ENCODE measurements around the gene HPCAL1.

- TF ChIP-seq CTCF (IDR thresholded peaks at IDR 0.05; ENCODE audit: insufficient read depth, low read length, poor library complexity, severe bottlenecking) (no peak), EZH2phosphoT487 (conservative IDR thresholded peaks at IDR 0.05; ENCODE audit: low read length) (no peak)
Observed at GRCh38 chr2:10428355-10428754, 125.7 kb downstream of the HPCAL1 start.

All from SU-DHL-6 (cell line).